ENCODE measurements around the gene CCDC85B. TPM values are rescaled to one million over a fixed set of nuclear protein-coding genes. Genes with fewer than 3 reads are reported as not detected.

The CCDC85B gene
- total and polyA plus RNA-seq, 2 of the 13 experiments (the other 11 are each of a cell fraction or from before 2014, with no cell fraction given) = 8.2 to 19.5 TPM

GRCh38 chr11:65890324-65891218, at the start of gene CCDC85B (continued):
- TF ChIP-seq THAP8 (CRISPR knock-in tag; IDR thresholded peaks at IDR 0.05; ENCODE audit: borderline replicate concordance) (0 out of 2 replicates have a peak, but pooled peaks have one; percentile 82), ZNF746 (CRISPR knock-in tag; IDR thresholded peaks at IDR 0.05) (no peak; the same call in 1 of the 2 replicates), KLF13 (CRISPR knock-in tag; IDR thresholded peaks at IDR 0.05) (no peak), MNT (IDR thresholded peaks at IDR 0.05) (no peak), NR0B2 (CRISPR knock-in tag; IDR thresholded peaks at IDR 0.05) (no peak; the same call in 1 of the 2 replicates), MXD1 (CRISPR knock-in tag; IDR thresholded peaks at IDR 0.05) (no peak; the same call in 1 of the 2 replicates), ZNF740 (CRISPR knock-in tag; IDR thresholded peaks at IDR 0.05) (no peak; the same call in 1 of the 2 replicates), ESRRA (CRISPR knock-in tag; IDR thresholded peaks at IDR 0.05; ENCODE audit: low read depth) (peak; percentile 49; the same call in 1 of the 2 replicates), CREBL2 (CRISPR knock-in tag; IDR thresholded peaks at IDR 0.05; ENCODE audit: borderline replicate concordance) (no peak), EEA1 (CRISPR knock-in tag; IDR thresholded peaks at IDR 0.05; ENCODE audit: borderline replicate concordance) (peak; percentile 87; the same call in 1 of the 2 replicates), ATF1 (CRISPR knock-in tag; IDR thresholded peaks at IDR 0.05) (no peak), IRF2 (CRISPR knock-in tag; IDR thresholded peaks at IDR 0.05) (no peak; the same call in 1 of the 2 replicates), TFE3 (CRISPR knock-in tag; IDR thresholded peaks at IDR 0.05) (no peak; the same call in 1 of the 2 replicates), ZNF674 (CRISPR knock-in tag; IDR thresholded peaks at IDR 0.05; ENCODE audit: low read depth) (peak; percentile 45; the same call in 1 of the 2 replicates), ZNF10 (CRISPR knock-in tag; IDR thresholded peaks at IDR 0.05; ENCODE audit: borderline replicate concordance, low read depth) (no peak), JUND (CRISPR knock-in tag; IDR thresholded peaks at IDR 0.05) (peak; percentile 61; the same call in 1 of the 2 replicates), ZNF18 (CRISPR knock-in tag; IDR thresholded peaks at IDR 0.05; ENCODE audit: insufficient replicate concordance) (no peak), SAP130 (CRISPR knock-in tag; IDR thresholded peaks at IDR 0.05; ENCODE audit: low read depth) (peak; percentile 87), ATF7-NPFF (CRISPR knock-in tag; IDR thresholded peaks at IDR 0.05; ENCODE audit: low read depth) (peak; percentile 79)

Measured in HepG2 (cell line).